Measurements from ENCODE around the gene SLC16A11. TPM values are rescaled to one million over a fixed set of nuclear protein-coding genes. Genes with fewer than 3 reads are reported as not detected.

The SLC16A11 gene
- total RNA-seq, 1 experiment from 2014 or later, result 0.48 TPM

DNA sequence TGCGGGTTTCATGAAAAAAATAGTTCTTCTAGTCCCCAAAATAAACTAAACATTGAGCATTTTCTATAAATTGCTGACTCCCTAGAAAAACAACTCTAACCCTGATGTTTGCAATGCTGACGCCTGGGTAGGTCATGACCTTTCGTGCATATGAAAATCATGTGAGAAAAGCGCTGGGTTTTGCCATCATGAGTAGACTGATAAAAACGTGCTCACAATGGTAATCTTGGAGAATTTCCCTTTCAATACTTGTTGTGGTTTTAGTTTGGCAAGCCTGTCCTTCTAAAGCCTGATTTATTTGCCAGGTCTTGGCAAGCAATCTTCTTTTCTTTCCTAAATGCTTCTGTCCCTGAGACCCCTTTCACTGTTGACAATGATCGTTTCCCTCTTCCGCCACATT lies 40.2 kb upstream of the SLC16A11 start:
- CTCF ChIA-PET, result interaction anchor here (0.6 kb wide), 1 partner anchor 81 kb away, joined by 3 read pairs; no protein-coding TSS in a partner anchor
- no peak overlapping the region for H3K4me3 Mint-ChIP-seq
- no peak for TF ChIP-seq NFYB (CRISPR knock-in tag; conservative IDR thresholded peaks at IDR 0.05; ENCODE audit: low read depth)
- TF ChIP-seq ZNF232 (CRISPR knock-in tag; IDR thresholded peaks at IDR 0.05), result no peak
- TF ChIP-seq HMGXB4 (CRISPR knock-in tag; IDR thresholded peaks at IDR 0.05), result no peak
- TF ChIP-seq, protein P1, sequence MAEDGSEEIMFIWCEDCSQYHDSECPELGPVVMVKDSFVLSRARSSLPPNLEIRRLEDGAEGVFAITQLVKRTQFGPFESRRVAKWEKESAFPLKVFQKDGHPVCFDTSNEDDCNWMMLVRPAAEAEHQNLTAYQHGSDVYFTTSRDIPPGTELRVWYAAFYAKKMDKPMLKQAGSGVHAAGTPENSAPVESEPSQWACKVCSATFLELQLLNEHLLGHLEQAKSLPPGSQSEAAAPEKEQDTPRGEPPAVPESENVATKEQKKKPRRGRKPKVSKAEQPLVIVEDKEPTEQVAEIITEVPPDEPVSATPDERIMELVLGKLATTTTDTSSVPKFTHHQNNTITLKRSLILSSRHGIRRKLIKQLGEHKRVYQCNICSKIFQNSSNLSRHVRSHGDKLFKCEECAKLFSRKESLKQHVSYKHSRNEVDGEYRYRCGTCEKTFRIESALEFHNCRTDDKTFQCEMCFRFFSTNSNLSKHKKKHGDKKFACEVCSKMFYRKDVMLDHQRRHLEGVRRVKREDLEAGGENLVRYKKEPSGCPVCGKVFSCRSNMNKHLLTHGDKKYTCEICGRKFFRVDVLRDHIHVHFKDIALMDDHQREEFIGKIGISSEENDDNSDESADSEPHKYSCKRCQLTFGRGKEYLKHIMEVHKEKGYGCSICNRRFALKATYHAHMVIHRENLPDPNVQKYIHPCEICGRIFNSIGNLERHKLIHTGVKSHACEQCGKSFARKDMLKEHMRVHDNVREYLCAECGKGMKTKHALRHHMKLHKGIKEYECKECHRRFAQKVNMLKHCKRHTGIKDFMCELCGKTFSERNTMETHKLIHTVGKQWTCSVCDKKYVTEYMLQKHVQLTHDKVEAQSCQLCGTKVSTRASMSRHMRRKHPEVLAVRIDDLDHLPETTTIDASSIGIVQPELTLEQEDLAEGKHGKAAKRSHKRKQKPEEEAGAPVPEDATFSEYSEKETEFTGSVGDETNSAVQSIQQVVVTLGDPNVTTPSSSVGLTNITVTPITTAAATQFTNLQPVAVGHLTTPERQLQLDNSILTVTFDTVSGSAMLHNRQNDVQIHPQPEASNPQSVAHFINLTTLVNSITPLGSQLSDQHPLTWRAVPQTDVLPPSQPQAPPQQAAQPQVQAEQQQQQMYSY (CRISPR knock-in tag; IDR thresholded peaks at IDR 0.05), result no peak
- no peak for TF ChIP-seq GABPB1 (CRISPR knock-in tag; IDR thresholded peaks at IDR 0.05)
- no peak for TF ChIP-seq GTF2I (CRISPR knock-in tag; conservative IDR thresholded peaks at IDR 0.05)
- no peak for TF ChIP-seq ATF6 (CRISPR knock-in tag; IDR thresholded peaks at IDR 0.05)
- no peak for TF ChIP-seq ZNF671 (CRISPR knock-in tag; IDR thresholded peaks at IDR 0.05)
- TF ChIP-seq, protein P2, sequence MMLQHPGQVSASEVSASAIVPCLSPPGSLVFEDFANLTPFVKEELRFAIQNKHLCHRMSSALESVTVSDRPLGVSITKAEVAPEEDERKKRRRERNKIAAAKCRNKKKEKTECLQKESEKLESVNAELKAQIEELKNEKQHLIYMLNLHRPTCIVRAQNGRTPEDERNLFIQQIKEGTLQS (CRISPR knock-in tag; conservative IDR thresholded peaks at IDR 0.05), result no peak
- no peak for TF ChIP-seq ZNF425 (CRISPR knock-in tag; conservative IDR thresholded peaks at IDR 0.05)
- no peaks in the 10 kb centered on the region for H3K36me3 Mint-ChIP-seq
- H3K9me3 Mint-ChIP-seq, result peaks cover 12% of the 10 kb centered on the region
- POLR2A ChIA-PET, result no interaction called here
- no peaks in the 10 kb centered on the region; the same call in 1 of the 2 replicates for H3K27me3 Mint-ChIP-seq (ENCODE audit: low read depth)
- DNase-seq (ENCODE audit: low spot score) (no peak), ATAC-seq (no peak)
- H3K27ac Mint-ChIP-seq, result no peak overlapping the region
- H3K4me1 Mint-ChIP-seq, result peaks cover 5% of the 10 kb centered on the region

DNA sequence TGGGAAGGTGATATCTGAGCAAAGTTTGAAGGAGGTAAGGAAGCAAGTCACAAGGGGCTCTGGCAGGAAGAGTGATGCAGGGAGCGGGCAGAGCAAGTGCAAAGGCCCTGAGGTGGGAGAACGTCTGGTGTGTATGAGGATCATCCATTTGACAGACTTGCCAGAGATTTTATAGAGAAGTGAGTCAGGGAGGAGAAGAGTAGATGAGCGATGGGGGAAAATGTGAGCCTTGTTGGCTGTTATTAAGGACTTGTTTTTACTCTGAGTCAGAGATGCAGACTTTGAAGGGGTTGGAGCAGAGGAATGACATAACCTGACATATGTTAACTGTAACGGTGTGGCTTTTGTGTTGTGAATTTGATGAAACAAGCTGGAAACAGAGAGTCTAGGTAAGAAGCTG lies 39.7 kb upstream of the SLC16A11 start:
- Mint-ChIP-seq H3K36me3 (no peaks in the 10 kb centered on the region), H3K27ac (no peak overlapping the region), H3K4me3 (no peak overlapping the region), H3K9me3 (peaks cover 12% of the 10 kb centered on the region), H3K27me3 (ENCODE audit: low read depth) (no peaks in the 10 kb centered on the region; the same call in 1 of the 2 replicates), H3K4me1 (peaks cover 5% of the 10 kb centered on the region)
- CTCF ChIA-PET, result no interaction called here
- DNase-seq (ENCODE audit: low spot score), result no peak
- ATAC-seq, result no peak
- POLR2A ChIA-PET, result no interaction called here
- TF ChIP-seq, protein P3, sequence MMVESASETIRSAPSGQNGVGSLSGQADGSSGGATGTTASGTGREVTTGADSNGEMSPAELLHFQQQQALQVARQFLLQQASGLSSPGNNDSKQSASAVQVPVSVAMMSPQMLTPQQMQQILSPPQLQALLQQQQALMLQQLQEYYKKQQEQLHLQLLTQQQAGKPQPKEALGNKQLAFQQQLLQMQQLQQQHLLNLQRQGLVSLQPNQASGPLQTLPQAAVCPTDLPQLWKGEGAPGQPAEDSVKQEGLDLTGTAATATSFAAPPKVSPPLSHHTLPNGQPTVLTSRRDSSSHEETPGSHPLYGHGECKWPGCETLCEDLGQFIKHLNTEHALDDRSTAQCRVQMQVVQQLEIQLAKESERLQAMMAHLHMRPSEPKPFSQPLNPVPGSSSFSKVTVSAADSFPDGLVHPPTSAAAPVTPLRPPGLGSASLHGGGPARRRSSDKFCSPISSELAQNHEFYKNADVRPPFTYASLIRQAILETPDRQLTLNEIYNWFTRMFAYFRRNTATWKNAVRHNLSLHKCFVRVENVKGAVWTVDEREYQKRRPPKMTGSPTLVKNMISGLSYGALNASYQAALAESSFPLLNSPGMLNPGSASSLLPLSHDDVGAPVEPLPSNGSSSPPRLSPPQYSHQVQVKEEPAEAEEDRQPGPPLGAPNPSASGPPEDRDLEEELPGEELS (CRISPR knock-in tag; IDR thresholded peaks at IDR 0.05), result no peak
